GM19372 (cell line): Measurements from ENCODE around the gene TRIM45.

Experiments
- ATAC-seq: cut with Tn5 transposase; IDR thresholded peaks from one replicate; pipeline ENCODE4 v1.9.1; 2021; ENCODE audit warnings: mild to moderate bottlenecking, low read depth, moderate library complexity; ENCODE audit not compliant: unreplicated experiment

TRIM45 gene

DNA sequence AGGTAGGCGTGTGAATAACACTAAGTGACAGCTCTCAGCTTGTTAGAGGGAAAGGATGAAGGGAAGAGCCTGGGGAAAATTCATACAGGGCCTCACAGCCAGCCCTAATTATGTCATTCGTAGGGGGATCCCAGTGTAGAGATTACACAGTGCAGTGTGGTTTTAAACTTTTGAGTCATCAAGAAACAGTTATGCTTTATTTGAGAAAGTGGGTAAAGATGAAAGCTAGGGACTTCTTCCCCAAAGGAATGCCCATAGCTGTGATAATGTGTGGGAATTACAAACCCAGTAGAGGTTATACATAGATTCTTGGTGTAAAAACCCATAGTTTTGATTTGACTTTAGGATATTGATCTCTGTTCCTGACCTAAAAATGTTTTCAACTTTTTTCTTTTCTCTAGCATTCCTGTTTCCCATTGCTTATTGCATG lies 59.5 kb downstream of the TRIM45 start:
- no peak for ATAC-seq
